Prostate gland (tissue), 2 donors: ENCODE data around the gene AASDHPPT.

Source experiments
- CTCF ChIP-seq, 4 experiments: fragments of 200-600 bp in 2 of 4; fragments of 450-650 bp in 2 of 4; sonication (generic) in 2 of 4; IDR thresholded peaks; 1 replicate in 3 of 4; 2 replicates in 1 of 4; pipeline ENCODE4 v1.5.1; 2016 to 2019; ENCODE audit warnings: antibody characterized with exemption in 4 of 4, mild to moderate bottlenecking in 2 of 4, moderate library complexity in 2 of 4
- POLR2A ChIP-seq: fragments of 450-650 bp; IDR thresholded peaks from one replicate; pipeline ENCODE4 v1.6.1; 2016; ENCODE audit warnings: antibody characterized with exemption, mild to moderate bottlenecking
- POLR2AphosphoS5 ChIP-seq: sonication (generic); formaldehyde crosslinking; IDR thresholded peaks from one replicate; pipeline ENCODE4 v1.6.1; 2017; ENCODE audit warnings: antibody characterized with exemption

GRCh38 chr11:106121570-106122320 lies 44.3 kb downstream of the AASDHPPT start:
- TF ChIP-seq POLR2A (no peak), CTCF (IDR thresholded peaks at IDR 0.05) (no peak), POLR2AphosphoS5 (peak; percentile 10)
